Measurements from ENCODE around the gene NKD1.

Gene NKD1

DNA sequence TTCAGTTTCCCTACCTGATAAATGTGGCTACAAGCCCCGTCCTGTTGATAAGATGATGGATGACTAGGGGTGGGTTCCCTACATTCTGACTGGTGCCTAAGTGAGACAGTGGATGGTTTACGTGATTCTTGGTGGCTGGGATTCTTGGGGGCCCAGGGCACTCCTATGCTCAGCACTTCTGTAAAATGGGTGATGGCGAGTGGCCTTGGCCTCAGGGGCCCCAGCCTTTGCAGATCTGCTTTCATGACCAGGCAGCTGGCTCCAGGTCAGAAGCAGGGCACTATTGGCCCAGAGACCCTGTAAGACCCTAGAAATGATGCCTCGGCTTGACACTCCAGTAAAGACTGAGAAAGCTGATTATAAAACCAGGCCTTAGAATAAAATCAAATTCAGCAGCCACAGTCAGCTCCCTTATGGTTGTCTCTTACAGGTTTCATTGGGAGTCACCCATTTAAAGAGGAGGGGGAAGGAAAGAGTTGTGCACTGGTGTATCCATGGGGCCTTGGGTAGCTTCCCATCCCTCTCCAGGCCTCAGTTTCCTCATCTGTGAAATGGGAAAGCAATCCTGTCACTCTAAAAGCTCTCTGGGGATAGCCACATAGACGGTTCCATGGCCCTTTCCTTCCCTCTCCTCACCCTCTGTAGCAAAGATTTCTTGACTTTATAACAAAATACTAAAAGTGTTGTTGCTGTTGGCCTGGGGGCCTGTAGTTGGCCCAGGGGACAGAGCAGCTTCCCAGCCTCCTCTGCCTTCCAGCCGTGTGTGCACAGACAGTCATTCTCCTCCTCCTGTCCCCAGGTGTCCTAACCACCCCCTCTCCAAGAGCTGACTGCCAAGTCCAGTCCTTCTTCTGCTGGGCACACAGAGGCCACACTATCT is 131.7 kb downstream of the NKD1 start:
- peaks cover 57% of the 10 kb centered on the region for H3K36me3 Mint-ChIP-seq (ENCODE audit: low read depth)
- peaks cover 66% of the 10 kb centered on the region for H3K4me1 Mint-ChIP-seq (ENCODE audit: low read depth)
- intact Hi-C loops (cut with micrococcal nuclease) = loop anchor here (2.0 kb wide), 1 partner anchor 15 kb away; no protein-coding TSS in a partner anchor
- H3K27ac Mint-ChIP-seq = peak overlapping the region; percentile 90
- H3K4me3 Mint-ChIP-seq = peak overlapping the region; percentile 90
- H3K9me3 Mint-ChIP-seq = no peaks in the 10 kb centered on the region
- H3K27me3 Mint-ChIP-seq = no peaks in the 10 kb centered on the region

DNA sequence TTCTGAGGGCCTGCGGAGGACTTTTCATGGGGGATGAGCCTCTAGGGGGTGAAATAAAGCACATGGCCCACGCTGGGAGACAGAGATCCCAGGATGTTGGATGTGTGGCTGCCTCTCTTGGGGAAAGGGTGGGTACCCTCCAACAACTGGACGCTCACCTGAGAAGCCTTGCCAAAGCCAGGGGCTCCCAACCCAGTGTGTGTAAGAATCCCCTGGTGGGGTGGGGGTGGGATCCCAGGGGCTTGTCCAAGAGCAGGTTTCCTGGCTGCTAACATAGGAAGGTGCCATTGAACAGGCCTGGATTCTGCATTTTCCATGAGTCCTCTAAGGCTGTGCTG is 132.3 kb downstream of the NKD1 start:
- Mint-ChIP-seq H3K9me3 (no peaks in the 10 kb centered on the region), H3K27me3 (no peaks in the 10 kb centered on the region), H3K27ac (peak overlapping the region; percentile 90), H3K4me3 (peak overlapping the region; percentile 90), H3K4me1 (ENCODE audit: low read depth) (peaks cover 73% of the 10 kb centered on the region), H3K36me3 (ENCODE audit: low read depth) (peaks cover 51% of the 10 kb centered on the region)
- intact Hi-C loops (cut with micrococcal nuclease) = loop anchor here (2.0 kb wide), 1 partner anchor 14 kb away; no protein-coding TSS in a partner anchor

DNA sequence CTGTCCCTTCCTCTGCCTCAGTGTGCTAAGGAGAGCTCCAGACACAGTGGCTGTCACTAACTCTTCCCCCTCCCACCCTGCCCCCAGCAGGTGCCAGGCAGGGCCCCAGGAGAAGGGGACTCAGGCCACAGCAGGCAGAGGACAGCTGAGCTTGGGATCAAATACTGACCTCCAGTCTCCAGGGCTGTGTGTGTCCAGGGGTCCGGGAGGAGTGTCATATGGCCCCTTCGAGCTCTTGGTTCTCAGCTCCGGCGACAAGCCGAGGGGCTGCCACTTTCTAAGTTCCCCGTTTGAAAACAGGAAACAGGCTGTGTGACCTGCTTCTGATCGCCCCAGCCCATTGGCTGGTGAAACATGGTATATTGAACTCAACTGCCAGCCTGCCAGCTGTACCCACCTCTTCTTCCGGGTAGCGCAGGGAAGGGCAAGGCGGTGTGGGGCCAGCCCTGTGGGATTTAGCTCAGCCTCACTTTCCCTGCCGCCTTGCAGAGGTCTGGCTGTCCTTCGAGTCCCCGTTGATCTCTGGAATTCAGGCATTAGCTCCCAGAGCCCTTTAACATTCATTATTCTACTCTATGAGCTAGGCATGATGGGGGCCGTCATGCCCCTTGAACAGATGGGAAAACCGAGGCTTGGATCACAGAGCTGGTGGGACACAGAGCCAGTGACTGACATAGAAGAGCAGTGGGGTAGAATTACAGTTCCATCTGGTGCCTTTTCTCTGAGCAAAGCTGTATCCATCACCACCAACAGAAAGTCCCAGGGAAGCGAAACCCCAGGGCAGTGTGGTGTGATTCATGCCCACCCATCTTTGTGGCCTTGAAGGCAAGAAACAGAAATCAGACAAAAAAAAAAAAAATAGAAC is 133.1 kb downstream of the NKD1 start, which contains the start of gene SNX20:
Gene SNX20 (minus strand): TSS at position 292 of the 865 bp plus-strand sequence. CDS start 3,786 bp downstream, outside the sequence.
- Mint-ChIP-seq H3K36me3 (ENCODE audit: low read depth) (peaks cover 43% of the 10 kb centered on the region), H3K9me3 (no peaks in the 10 kb centered on the region), H3K4me3 (peak within 1 kb of the TSS; percentile 90), H3K27me3 (no peaks in the 10 kb centered on the region), H3K27ac (peak within 1 kb of the TSS; percentile 90), H3K4me1 (ENCODE audit: low read depth) (peaks cover 80% of the 10 kb centered on the region)
- intact Hi-C loops (cut with micrococcal nuclease) = loop anchor here (2.0 kb wide), 1 partner anchor 14 kb away; no protein-coding TSS in a partner anchor

DNA sequence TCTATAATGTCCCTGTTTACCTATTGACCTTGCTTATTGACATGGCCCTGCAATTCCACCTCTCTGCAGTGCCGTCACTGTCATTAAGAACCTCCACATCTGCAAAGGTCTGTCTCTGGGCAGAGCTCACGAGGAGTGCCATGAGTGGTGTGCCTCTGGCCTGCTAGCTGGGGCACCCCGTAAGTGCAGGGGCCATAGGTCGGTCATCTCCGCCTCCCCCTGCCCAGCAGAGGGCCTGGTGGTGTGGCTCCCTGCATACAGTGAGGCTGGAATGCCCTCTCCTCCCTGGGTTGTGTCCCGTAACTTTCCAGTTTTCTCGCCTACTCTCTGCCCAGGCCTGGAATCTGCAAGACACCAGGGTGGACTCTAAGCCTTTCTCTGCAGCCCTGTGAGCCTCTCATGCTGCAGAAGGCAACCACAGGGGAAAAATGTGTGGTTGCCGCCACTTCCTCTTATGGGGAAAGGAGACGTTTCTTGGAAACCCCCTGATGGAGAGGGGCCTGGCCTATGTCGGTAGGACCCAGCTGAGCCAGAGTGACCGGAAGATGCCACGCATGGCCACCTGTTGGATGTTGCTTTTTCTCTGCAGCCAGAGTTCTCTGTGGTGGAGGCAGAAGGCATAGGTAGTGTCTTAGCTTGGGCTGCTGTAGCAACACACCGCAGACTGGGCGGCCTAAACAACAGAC is 135.6 kb downstream of the NKD1 start:
- intact Hi-C loops (cut with micrococcal nuclease) = loop anchor here (2.0 kb wide), 2 partner anchors 25 to 57 kb away; no protein-coding TSS in a partner anchor
- Mint-ChIP-seq H3K27ac (peak overlapping the region; percentile 90), H3K27me3 (no peaks in the 10 kb centered on the region), H3K9me3 (no peaks in the 10 kb centered on the region), H3K4me1 (ENCODE audit: low read depth) (peaks cover 80% of the 10 kb centered on the region), H3K4me3 (peak overlapping the region; percentile 65), H3K36me3 (ENCODE audit: low read depth) (peaks cover 18% of the 10 kb centered on the region)

DNA sequence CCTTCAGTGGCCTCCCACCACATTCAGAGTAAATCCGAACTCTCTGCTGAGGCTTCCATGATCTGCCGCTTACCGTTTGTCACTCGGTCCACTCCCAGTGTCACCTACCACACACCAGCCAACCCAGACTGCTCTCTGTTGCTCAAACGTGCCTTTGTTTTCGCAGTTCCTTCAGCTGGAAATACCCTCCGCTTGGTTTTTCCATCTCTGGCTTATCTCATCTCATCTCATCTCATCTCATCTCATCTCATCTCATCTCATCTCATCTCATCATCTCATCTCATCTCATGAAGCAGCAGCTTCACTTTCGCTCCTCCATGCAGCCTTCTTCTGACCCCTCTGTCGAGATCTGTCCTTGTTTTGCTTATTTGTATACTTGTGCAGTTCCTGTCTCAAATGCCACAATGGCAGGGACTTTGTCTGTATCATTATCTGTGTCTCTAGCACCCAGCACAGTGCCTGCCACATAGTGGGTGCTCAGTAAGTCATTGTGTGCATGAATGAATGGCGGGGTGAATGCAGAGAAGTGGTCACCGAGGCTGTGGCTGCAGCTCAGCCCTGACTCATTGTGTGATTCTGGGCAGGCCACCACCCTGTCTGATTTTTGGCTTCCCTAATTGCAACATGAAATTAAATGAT is 136.7 kb downstream of the NKD1 start:
- peak overlapping the region; percentile 18 for H3K4me3 Mint-ChIP-seq

DNA sequence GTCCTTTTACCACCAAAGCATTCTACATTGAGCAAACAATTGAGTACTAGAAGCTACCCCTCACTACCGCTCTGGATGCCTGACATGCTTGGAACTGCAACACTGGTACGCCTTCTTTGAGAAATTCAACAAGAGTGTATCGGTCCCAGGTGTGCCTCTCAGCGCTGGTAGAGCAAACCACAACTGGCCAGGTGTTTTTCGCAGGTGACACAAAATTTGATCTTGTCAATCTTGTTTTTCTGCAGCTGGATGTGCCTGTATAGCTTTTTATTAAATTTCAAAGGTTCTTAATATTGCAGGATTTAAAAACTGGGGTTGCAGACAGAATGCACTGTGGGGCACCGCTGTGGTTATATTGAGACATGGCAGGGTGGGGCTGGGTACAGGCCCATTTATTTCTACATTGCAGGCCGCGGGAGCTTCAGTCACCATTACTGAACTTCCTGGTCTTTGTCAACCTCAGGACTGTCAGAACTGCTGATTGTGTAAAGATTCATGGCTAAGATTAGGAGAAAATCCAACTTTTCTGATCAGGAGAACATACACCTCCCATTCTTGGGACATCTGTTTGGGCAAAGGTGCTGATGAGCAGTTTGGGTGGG is 137.4 kb downstream of the NKD1 start:
- Mint-ChIP-seq H3K36me3 (ENCODE audit: low read depth) (peaks cover under 1% of the 10 kb centered on the region), H3K9me3 (no peaks in the 10 kb centered on the region), H3K27me3 (no peaks in the 10 kb centered on the region), H3K4me3 (no peak overlapping the region), H3K27ac (peak overlapping the region; percentile 90), H3K4me1 (ENCODE audit: low read depth) (peaks cover 69% of the 10 kb centered on the region)
- intact Hi-C loops (cut with micrococcal nuclease) = loop anchor here (1.0 to 2.0 kb wide), 3 partner anchors 10 to 55 kb away; no protein-coding TSS in a partner anchor

More for the DNA sequence above, 136.7 kb downstream of the NKD1 start:
- H3K27me3 Mint-ChIP-seq = no peaks in the 10 kb centered on the region
- H3K9me3 Mint-ChIP-seq = no peaks in the 10 kb centered on the region
- peaks cover 7% of the 10 kb centered on the region for H3K36me3 Mint-ChIP-seq (ENCODE audit: low read depth)
- intact Hi-C loops (cut with micrococcal nuclease) = loop anchor here (1.0 to 2.0 kb wide), 3 partner anchors 10 to 56 kb away; no protein-coding TSS in a partner anchor
- H3K27ac Mint-ChIP-seq = peak overlapping the region; percentile 90
- H3K4me1 Mint-ChIP-seq (ENCODE audit: low read depth) = peaks cover 73% of the 10 kb centered on the region

DNA sequence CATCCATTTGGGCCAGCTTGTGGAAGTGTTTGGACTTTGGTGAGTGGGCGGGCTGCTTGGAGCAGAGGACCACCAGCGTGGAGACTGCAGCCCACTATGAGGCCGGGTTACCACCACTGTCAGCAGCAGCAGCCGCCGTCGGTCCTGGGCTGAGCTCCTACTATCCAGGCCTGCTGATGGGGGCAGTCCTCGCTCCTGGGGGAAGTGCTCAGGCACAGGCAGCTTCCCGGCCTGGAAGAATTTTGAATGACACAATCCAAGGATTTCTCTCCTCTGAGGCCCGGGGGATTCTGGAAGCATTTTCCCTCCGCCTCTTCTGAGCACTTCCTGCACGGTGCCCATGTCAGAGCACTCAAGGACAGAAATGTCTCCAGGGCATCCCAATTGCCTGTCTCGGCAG is 139.9 kb downstream of the NKD1 start:
- H3K4me3 Mint-ChIP-seq = no peak overlapping the region
- H3K4me1 Mint-ChIP-seq (ENCODE audit: low read depth) = peaks cover 72% of the 10 kb centered on the region
- H3K36me3 Mint-ChIP-seq (ENCODE audit: low read depth) = no peaks in the 10 kb centered on the region
- no peaks in the 10 kb centered on the region for H3K27me3 Mint-ChIP-seq
- peak overlapping the region; percentile 45 for H3K27ac Mint-ChIP-seq
- intact Hi-C loops (cut with micrococcal nuclease) = no loop called here
- no peaks in the 10 kb centered on the region for H3K9me3 Mint-ChIP-seq

DNA sequence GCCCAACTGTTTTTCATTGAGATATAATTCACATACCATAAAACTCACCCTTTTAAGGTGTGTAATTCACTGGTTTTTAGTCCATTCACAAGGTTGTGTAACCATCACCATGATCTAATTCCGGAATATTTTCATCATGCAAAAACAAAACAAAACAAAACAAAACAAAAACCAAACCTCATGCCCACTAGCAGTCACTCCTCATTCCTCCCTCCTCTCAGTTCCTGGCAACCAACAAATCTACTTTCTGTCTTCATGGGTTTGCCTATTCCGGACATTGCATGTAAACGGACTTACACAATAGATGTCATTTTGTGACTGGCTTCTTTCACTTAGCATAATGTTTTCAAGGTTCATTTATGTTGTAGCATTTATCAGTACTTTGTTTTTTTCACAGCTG is 140.7 kb downstream of the NKD1 start:
- H3K9me3 Mint-ChIP-seq = no peaks in the 10 kb centered on the region
- H3K4me1 Mint-ChIP-seq (ENCODE audit: low read depth) = peaks cover 67% of the 10 kb centered on the region
- H3K4me3 Mint-ChIP-seq = no peak overlapping the region
- H3K27ac Mint-ChIP-seq = no peak overlapping the region
- intact Hi-C loops (cut with micrococcal nuclease) = no loop called here
- no peaks in the 10 kb centered on the region for H3K27me3 Mint-ChIP-seq
- peaks cover 3% of the 10 kb centered on the region for H3K36me3 Mint-ChIP-seq (ENCODE audit: low read depth)

DNA sequence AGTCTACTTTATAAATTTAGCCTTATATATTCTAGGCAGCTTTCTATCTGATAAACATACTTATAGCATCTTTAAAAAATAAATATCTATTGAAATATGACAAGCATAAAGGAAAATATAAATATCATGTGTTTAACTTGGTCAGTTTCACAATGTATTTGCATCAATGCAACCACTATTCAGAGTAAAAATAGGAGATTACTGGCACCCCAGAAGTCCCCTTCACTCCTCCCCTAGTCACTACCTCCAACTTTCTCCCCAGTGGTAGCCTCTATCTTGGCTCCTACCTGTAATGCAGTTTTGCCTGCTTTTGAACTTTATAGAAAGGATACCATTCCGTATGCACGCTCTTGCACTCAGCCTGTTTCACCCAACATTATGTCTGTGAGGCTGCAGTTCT is 142.0 kb downstream of the NKD1 start:
- Mint-ChIP-seq H3K4me3 (no peak overlapping the region), H3K4me1 (ENCODE audit: low read depth) (peaks cover 67% of the 10 kb centered on the region), H3K9me3 (no peaks in the 10 kb centered on the region), H3K27me3 (no peaks in the 10 kb centered on the region), H3K27ac (no peak overlapping the region), H3K36me3 (ENCODE audit: low read depth) (peaks cover 13% of the 10 kb centered on the region)
- intact Hi-C loops (cut with micrococcal nuclease) = no loop called here

DNA sequence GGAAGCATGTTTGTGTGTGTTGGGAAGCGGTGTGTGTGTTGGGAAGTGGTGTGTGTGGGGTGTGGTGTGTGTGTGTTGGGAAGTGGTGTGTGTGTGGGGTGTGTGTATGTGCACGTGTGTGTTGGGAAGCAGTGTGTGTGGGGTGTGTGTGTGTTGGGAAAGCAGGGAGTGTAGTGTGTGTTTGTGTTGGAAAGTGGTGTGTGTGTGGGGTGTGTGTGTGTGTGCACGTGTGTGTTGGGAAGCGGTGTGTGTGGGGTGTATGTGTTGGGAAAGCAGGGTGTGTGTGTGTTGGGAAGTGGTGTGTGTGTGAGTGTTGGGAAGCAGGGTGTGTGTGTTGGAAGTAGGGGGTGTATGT is 144.4 kb downstream of the NKD1 start:
- Mint-ChIP-seq H3K27me3 (no peaks in the 10 kb centered on the region), H3K4me3 (peak overlapping the region; percentile 91), H3K4me1 (ENCODE audit: low read depth) (peaks cover 69% of the 10 kb centered on the region), H3K27ac (peak overlapping the region; percentile 91), H3K9me3 (no peaks in the 10 kb centered on the region), H3K36me3 (ENCODE audit: low read depth) (peaks cover 20% of the 10 kb centered on the region)
- intact Hi-C loops (cut with micrococcal nuclease) = no loop called here

DNA sequence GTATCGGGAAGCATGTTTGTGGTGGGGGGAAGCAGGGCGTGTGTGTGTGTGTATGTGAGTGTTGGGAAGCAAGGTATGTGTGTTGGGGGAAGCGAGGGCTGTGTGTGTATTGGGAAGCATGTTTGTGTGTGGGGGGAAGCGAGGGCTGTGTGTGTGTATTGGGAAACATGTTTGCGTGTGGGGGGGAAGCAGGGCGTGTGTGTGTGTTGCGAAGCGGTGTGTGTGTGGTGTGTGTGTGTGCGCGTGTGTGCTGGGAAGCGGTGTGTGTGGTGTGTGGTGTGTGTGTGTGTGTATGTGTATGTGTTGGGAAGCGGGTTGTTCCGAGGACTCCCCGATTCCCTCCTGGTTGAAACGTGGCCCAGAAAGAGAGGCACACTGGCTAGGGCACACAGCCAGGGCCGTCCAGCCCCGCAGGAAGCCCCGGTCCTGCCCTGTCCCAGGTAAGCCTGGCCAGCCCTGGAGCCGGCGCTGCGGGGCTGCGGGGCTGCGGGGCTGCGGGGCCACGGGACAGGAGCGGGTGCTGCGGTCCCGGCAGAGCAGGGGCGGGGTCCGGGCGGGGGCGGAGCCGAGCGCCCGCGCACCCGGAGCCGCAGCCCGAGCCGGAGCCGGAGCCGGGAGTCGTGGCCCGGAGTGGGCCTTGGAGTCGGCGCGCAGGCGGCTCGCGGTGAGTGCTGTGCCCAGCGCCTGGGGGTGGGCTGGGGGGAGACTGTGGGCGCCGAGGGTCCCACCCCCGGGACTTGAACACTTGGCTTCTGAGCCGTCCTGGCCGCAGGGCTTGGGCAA is 145.0 kb downstream of the NKD1 start, which contains the start of gene NOD2:
Gene NOD2 (plus strand): TSS at position 608 of the 783 bp plus-strand sequence. CDS start 5,890 bp downstream, outside the sequence.
- H3K9me3 Mint-ChIP-seq = no peaks in the 10 kb centered on the region
- peaks cover 25% of the 10 kb centered on the region for H3K36me3 Mint-ChIP-seq (ENCODE audit: low read depth)
- peaks cover 70% of the 10 kb centered on the region for H3K4me1 Mint-ChIP-seq (ENCODE audit: low read depth)
- intact Hi-C loops (cut with micrococcal nuclease) = no loop called here
- H3K27me3 Mint-ChIP-seq = no peaks in the 10 kb centered on the region
- peak within 1 kb of the TSS; percentile 91 for H3K4me3 Mint-ChIP-seq
- H3K27ac Mint-ChIP-seq = peak within 1 kb of the TSS; percentile 91

DNA sequence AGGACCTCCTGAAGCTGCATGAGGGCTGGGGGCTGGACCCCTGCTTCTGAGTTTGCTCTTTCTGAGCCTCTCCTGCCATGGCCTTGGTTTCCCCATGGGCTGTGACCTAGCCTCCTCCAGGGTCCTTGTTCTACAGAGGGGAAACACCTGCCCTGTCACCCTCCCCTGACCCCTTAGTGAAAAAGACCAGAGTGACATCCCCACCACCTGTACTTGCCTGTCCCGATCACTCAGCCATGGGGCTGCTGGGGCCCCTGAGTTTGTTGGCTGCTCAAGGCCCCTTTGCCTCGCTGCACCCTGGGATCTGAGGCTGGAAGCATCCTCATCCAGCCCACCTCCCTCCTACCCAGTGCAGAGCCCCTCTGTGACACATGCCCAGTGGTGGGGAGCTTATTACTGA is 146.0 kb downstream of the NKD1 start:
- H3K27ac Mint-ChIP-seq = peak overlapping the region; percentile 91
- intact Hi-C loops (cut with micrococcal nuclease) = loop anchor here (2.0 kb wide), 2 partner anchors 13 to 15 kb away; partner anchors contain the start of gene SNX20
- no peaks in the 10 kb centered on the region for H3K27me3 Mint-ChIP-seq
- H3K36me3 Mint-ChIP-seq (ENCODE audit: low read depth) = peaks cover 33% of the 10 kb centered on the region
- H3K4me3 Mint-ChIP-seq = peak overlapping the region; percentile 91
- H3K4me1 Mint-ChIP-seq (ENCODE audit: low read depth) = peaks cover 76% of the 10 kb centered on the region
- H3K9me3 Mint-ChIP-seq = no peaks in the 10 kb centered on the region
